NCI-H2081 treated with DMSO at 0.1 percent for 48 hours (cell line): ENCODE data around the gene BTBD9.

Experiments
- DNase-seq: peaks from one replicate; lab custom pipeline; 2025; lab: John Stamatoyannopoulos, UW

BTBD9 gene

DNA sequence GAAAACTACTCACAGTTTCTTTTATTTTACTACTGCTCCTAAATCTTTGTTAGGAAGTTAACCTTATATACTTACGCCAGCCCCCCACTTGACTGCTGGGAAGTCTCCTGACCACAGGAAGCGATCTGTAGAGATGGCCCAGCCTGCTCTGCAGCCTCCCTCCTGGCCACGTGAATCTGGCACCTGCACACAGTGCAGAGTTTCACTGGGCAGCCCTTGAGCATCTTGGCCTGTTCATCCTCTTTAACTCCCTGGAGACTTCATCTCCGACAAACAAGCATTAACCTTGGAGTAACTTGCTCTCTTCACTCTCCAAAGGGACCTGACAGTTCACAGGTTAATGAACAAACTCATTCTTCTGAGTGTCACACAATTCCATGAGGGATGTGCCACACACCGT is 294.1 kb downstream of the BTBD9 start:
- DNase-seq: no peak

- DNase-seq: no peak
Measured at GRCh38 chr6:38341496-38341895, 298.2 kb downstream of the BTBD9 start.

DNA sequence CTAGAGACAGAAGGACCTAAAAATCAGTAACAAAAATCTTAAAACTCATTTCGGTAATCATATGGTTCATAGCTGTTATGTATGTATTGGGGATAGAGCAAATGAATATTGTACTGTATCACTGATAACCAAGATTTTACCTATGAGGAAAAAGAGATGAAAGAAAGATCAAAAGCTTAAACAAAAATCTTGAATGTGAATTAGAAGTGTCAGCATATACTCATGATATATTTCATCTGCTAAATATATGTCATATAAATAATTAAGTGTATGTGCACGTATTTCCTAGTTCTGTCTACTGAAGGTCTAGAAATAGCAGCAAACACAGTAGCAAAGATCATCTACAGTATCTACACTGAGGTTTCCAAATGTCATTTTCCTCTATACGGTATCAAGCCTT is 299.8 kb downstream of the BTBD9 start:
- DNase-seq: no peak

DNA sequence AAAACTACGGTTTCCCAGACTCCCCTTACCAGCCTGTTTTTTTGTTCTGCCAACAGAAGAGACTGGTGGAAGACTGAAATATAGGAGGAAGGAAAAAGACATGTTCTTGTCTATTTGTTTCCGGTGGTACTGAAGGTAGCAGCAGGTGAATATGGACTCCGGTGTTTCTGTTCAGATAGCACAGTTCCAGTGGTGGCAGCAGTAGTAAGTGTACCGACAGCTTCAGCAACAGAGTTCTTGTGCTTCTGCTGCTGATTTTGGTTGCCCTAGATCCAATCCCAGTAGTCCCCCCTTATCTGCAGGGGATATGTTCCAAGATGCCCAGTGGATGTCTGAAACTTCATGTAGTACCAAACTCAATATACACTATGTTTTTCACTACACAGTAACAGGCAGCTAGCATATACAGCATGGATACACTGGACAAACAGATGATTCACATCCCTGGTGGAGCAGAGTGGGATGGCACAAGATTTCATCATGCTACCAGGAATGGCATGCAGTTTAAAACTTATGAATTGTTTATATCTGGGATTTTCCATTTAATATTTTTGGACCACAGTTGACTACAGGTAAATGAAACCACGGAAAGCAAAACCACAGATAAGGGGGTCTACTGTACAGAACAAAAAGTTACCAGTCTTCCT is 301.8 kb downstream of the BTBD9 start:
- no peak for DNase-seq

DNA sequence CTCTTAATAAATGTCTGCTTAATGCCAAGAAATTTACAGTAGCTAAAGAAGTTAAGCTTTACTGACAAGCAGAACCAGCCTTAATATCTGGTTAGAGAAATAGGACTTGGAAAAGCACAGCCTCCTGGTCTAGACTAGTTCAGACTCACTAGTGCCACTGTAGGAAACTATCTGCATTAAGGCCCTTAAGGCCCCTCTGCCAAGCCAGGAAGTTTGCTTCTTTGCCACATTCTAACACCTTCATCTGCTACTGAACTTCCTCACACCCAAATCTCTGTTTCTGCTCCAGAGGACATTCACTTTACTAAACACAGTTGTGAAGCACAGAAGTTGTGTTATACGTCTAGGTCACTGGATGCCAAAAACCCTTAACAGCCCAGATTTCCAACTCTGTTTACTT is 302.8 kb downstream of the BTBD9 start:
- no peak for DNase-seq

- DNase-seq: no peak
Measured at GRCh38 chr6:38326837-38327236, 312.9 kb downstream of the BTBD9 start.

GRCh38 chr6:38323216-38323615 is 316.5 kb downstream of the BTBD9 start:
- no peak for DNase-seq

DNA sequence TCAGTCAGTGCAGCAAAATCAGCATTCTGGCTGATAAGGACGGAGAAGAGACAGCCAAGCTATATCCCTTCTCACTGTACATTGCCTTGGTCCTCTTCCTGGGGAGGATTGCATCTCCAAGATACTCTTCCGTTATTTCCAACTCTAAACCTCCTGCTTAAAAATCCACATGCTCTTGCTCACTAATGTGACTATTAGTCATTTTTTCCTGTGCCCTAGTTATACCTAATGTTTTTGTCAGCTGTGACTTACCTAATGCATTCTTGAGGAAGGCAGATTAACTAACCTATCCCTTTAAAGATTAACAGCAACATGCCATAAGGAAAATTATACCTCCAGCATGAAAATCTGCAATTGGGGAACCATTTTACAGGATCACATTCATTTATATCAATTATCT is 317.6 kb downstream of the BTBD9 start:
- no peak for DNase-seq

- no peak for DNase-seq
Measured at GRCh38 chr6:38320843-38321242, 318.9 kb downstream of the BTBD9 start.

DNA sequence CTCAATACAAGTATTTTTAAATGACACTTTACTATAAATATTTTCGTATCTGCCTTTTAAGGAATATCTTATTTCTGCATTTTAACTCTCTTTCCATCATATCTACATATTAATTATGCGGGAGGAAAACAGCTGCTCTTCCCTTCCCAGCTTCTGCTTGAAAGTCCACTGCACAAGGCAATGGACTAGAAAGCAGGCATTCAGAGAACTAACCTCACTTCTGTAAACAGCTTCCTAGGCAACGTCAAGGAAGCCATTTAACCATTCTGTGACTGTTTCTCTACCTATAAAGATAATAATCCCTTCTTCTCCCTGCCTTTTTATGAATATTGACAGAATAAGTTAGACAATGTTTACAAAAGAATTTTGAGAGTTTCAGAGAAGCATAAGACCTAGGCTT is 319.4 kb downstream of the BTBD9 start:
- DNase-seq: no peak

GRCh38 chr6:38319256-38320212 is 320.2 kb downstream of the BTBD9 start:
- DNase-seq: no peak

DNA sequence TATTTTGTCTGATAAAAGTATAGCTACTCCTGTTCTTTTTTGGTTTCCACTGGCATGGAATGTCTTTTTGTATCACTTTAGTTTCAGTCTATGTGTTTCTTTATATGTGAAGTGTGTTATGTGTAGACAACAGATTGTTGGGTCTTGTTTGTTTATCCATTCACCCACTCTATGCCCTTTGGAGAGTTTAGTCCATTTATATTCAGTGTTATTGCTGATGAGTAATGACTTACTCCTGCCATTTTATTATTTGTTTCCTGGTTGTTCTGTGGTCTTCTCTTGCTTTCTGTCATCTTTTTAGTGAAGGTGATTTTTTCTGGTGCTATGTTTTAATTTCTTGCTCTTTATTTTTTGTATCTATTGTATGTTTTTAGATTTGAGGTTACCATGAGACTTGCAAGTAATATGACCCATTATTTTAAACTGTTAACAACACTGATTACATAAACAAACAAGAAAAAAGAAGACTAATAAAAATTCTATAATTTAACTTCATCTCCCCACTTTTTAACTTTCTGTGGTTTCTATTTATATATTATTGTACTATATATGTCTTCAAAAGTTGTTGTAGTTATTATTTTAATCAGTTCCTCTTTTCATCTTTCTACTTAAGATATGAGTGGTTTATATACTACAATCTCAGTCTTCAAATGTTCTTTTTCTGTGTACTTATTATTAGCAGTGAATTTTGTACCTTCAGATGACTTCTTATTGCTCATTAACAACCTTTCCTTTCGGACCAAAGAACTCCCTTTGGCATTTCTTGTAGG is 323.4 kb downstream of the BTBD9 start:
- DNase-seq: no peak

DNA sequence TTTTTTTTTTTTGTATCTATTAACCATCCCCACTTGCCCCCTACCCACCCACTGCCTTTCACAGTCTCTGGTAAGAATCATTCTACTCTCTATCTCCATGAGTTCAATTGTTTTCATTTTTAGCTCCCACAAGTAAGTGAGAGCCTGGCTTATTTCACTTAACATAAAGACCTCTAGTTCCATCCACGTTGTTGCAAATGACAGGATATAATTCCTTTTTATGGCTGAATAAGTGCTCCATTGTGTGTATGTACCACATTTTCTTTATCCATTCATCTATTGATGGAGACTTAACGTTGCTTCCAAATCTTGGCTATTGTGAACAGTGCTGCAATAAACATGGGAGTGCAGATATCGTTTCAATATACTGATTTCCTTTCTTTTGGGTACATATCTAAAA is 328.5 kb downstream of the BTBD9 start:
- DNase-seq: no peak

GRCh38 chr6:38310061-38310460 is 329.7 kb downstream of the BTBD9 start:
- no peak for DNase-seq

GRCh38 chr6:38307740-38308139 is 332.0 kb downstream of the BTBD9 start:
- no peak for DNase-seq

- DNase-seq: no peak
Measured at GRCh38 chr6:38306931-38307330, 332.8 kb downstream of the BTBD9 start.

GRCh38 chr6:38305995-38306681 is 333.6 kb downstream of the BTBD9 start:
- DNase-seq: no peak

- DNase-seq: no peak
Measured at GRCh38 chr6:38302838-38303237, 336.9 kb downstream of the BTBD9 start.

DNA sequence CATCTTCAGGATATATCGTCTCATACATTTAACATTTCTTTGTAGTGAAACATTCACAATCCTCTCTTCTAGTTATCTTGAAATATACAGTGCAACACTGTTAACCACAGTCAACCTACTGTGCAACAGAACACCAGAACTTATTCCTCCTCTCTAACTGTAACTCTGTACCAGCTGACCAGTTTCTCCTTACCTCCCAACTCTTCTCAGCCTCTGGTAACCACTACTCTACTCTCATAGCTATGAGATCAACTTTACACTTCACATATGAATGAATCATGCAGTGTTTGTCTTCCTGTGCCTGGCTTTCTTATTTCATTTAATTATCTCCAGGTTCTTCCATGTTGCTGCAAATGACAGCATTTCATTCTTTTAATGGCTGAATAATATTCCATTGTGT is 337.6 kb downstream of the BTBD9 start:
- DNase-seq: no peak

- DNase-seq: no peak
Measured at GRCh38 chr6:38290133-38290799, 349.5 kb downstream of the BTBD9 start.

DNA sequence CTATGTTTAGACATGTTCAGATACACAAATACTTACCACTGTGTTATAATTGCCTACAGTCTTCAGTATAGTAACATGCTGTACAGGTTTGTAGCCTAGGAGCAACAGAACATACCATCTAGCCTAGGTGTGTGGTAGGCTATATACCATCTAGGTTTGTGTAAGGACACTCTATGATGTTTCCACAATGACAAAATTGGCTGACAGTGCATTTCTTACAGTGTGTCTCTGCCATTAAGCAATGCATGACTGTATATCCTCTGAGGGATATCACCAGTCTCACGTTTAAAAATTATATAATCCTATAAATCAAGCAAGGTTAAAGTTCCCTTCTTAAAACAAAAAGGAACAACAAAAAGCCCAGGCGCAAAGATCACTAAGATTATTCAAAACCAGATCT is 352.2 kb downstream of the BTBD9 start:
- no peak for DNase-seq
